GM06990 (cell line): ENCODE measurements around the gene AFAP1.

Experiments
- DNase-seq: peaks from one replicate; pipeline ENCODE4 v3.0.0-alpha.2; 2011; ENCODE audit not compliant: insufficient read length; ENCODE audit errors: extremely low read depth
- H3K27me3 ChIP-seq: replicated peaks from 2 replicates; pipeline ENCODE4 v1.6.0; 2011; ENCODE audit warnings: low read length; ENCODE audit not compliant: control insufficient read depth, insufficient read depth
- H3K36me3 ChIP-seq: 2 replicates; pipeline ENCODE4 v1.5.1; 2011; ENCODE audit warnings: low read length; ENCODE audit not compliant: control insufficient read depth, insufficient read depth
- H3K4me3 ChIP-seq: replicated peaks from 2 replicates; pipeline ENCODE4 v1.5.1; 2011; ENCODE audit warnings: low read depth, mild to moderate bottlenecking, control low read depth, low read length
- CTCF ChIP-seq: IDR thresholded peaks from 2 replicates; pipeline ENCODE4 v1.5.1; 2011; ENCODE audit warnings: low read length, control low read depth, mild to moderate bottlenecking, inconsistent platforms; ENCODE audit not compliant: insufficient read depth, poor library complexity, severe bottlenecking

The AFAP1 gene

GRCh38 chr4:7727749-7728148 lies 211.9 kb downstream of the AFAP1 start:
- H3K36me3 ChIP-seq: no peaks in the 10 kb centered on the region
- peaks cover 1% of the 10 kb centered on the region; the same call in 1 of the 2 replicates for H3K27me3 ChIP-seq
- no peak overlapping the region for H3K4me3 ChIP-seq
- DNase-seq: no peak
- no peak for TF ChIP-seq CTCF

- TF ChIP-seq CTCF: no peak
- Histone ChIP-seq H3K36me3 (no peaks in the 10 kb centered on the region), H3K4me3 (no peak overlapping the region), H3K27me3 (peaks cover 1% of the 10 kb centered on the region; the same call in 1 of the 2 replicates)
- no peak for DNase-seq
Measured at GRCh38 chr4:7726665-7727413, 212.8 kb downstream of the AFAP1 start.

DNA sequence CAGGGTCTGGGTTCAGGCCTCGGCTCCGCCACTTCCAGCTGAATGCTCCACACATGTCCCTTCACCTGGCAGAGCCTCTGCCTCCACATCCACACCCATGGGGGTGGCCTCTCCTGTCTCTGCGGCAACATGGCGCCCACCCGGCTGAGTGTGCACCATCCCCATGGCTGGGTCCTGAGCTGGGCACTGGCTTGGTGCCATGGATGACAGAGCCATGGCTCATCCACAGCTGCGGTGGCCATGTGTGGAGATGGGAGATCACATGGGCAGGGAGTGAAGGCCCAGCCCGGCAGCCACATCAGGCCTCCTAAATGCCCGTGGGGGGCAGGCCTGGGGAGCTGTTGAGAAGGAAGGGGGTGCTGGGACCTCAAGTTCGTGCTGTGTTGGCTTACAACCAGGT lies 213.7 kb downstream of the AFAP1 start:
- no peak for TF ChIP-seq CTCF
- no peak for DNase-seq
- no peaks in the 10 kb centered on the region for H3K36me3 ChIP-seq

DNA sequence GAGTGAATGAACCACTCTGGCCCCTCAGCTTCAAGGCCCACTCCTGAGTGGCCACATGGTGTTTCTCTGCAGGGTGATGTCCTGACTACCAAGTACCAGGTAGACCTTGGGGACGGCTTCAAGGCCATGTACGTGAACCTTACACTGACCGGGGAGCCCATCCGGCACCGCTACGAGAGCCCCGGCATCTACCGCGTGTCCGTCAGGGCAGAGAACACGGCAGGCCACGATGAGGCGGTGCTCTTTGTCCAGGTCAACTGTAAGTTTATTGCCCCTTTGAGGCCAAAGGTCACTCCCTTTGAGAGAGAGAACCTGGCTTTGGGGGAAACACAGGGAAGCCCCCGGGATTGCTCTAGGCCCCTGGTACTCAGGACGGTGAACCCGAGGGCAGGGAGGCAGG lies 216.0 kb downstream of the AFAP1 start:
- no peak overlapping the region for H3K4me3 ChIP-seq
- no peak for DNase-seq
- H3K27me3 ChIP-seq: no peaks in the 10 kb centered on the region; the same call in 1 of the 2 replicates
- TF ChIP-seq CTCF: no peak
- no peaks in the 10 kb centered on the region for H3K36me3 ChIP-seq

More for the DNA sequence above, 213.7 kb downstream of the AFAP1 start:
- peaks cover 1% of the 10 kb centered on the region; the same call in 1 of the 2 replicates for H3K27me3 ChIP-seq
- no peak overlapping the region for H3K4me3 ChIP-seq

GRCh38 chr4:7722766-7723387 lies 216.8 kb downstream of the AFAP1 start:
- TF ChIP-seq CTCF: no peak
- no peaks in the 10 kb centered on the region for H3K36me3 ChIP-seq
- H3K4me3 ChIP-seq: no peak overlapping the region
- H3K27me3 ChIP-seq: no peaks in the 10 kb centered on the region; the same call in 1 of the 2 replicates
- no peak for DNase-seq
